Spleen (tissue), 11 donors: ENCODE results near the gene POF1B. TPM values are rescaled to one million over a fixed set of nuclear protein-coding genes. Genes with fewer than 3 reads are reported as not detected.
A peak's percentile ranks its signal among the peaks of the same experiment; 100 is the strongest.
"Not testable (repeated sequence)": the region's sequence is repeated elsewhere in the genome, so short reads cannot be mapped to it uniquely, and the experiment has no call there.

Experiments
- DNase-seq: peaks from one replicate; pipeline ENCODE4 v3.0.0-alpha.2; 2020
- H3K27ac ChIP-seq, 8 donors: fragments of 200-600 bp; sonication (generic) in 7 of 8; 1 replicate in 4 of 8; 2 replicates in 4 of 8; pipeline versions ENCODE4 v1.5.0 to v1.8.0; 2016 to 2021; ENCODE audit warnings: inconsistent platforms in 4 of 8, mild to moderate bottlenecking in 4 of 8, moderate library complexity in 1 of 8
- H3K27me3 ChIP-seq, 7 donors: fragments of 200-600 bp; sonication (generic) in 6 of 7; replicated peaks in 1 of 7; 1 replicate in 4 of 7; 2 replicates in 3 of 7; pipeline versions ENCODE4 v1.5.0 to v1.8.0; 2016 to 2021; ENCODE audit warnings: inconsistent platforms in 3 of 7, mild to moderate bottlenecking in 1 of 7
- H3K36me3 ChIP-seq, 6 donors: fragments of 200-600 bp; sonication (generic) in 5 of 6; 1 replicate in 4 of 6; 2 replicates in 2 of 6; pipeline versions ENCODE4 v1.5.0 to v1.8.0; 2016 to 2021; ENCODE audit warnings: inconsistent platforms in 2 of 6
- H3K4me1 ChIP-seq, 6 donors: fragments of 200-600 bp; sonication (generic) in 5 of 6; 1 replicate in 3 of 6; 2 replicates in 3 of 6; pipeline versions ENCODE4 v1.5.0 to v1.8.0; 2016 to 2021; ENCODE audit warnings: inconsistent platforms in 3 of 6
- H3K4me3 ChIP-seq, 8 donors: fragments of 200-600 bp; sonication (generic) in 7 of 8; 1 replicate in 4 of 8; 2 replicates in 4 of 8; pipeline versions ENCODE4 v1.5.0 to v1.8.0; 2016 to 2021; ENCODE audit warnings: inconsistent platforms in 4 of 8, mild to moderate bottlenecking in 4 of 8, moderate library complexity in 2 of 8
- H3K9me3 ChIP-seq, 8 donors: fragments of 200-600 bp; sonication (generic) in 7 of 8; 1 replicate in 4 of 8; 2 replicates in 4 of 8; pipeline versions ENCODE4 v1.5.0 to v1.8.0; 2016 to 2021; ENCODE audit warnings: inconsistent platforms in 4 of 8
- CTCF ChIP-seq, 11 experiments: fragments of 200-600 bp in 7 of 11; fragments of 450-650 bp in 4 of 11; sonication (generic) in 4 of 11; IDR thresholded peaks in 8 of 11; conservative IDR thresholded peaks in 3 of 11; 1 replicate in 7 of 11; 2 replicates in 4 of 11; pipeline versions ENCODE4 v1.4.0 to v1.8.0; 2016 to 2021; ENCODE audit warnings: antibody characterized with exemption in 11 of 11, inconsistent platforms in 4 of 11, mild to moderate bottlenecking in 1 of 11
- POLR2A ChIP-seq, 3 donors: fragments of 450-650 bp; IDR thresholded peaks; one replicate each; pipeline ENCODE4 v1.5.1; 2017; ENCODE audit warnings: antibody characterized with exemption in 3 of 3, mild to moderate bottlenecking in 1 of 3
- POLR2AphosphoS5 ChIP-seq, 3 donors: sonication (generic); formaldehyde crosslinking; IDR thresholded peaks; one replicate each; pipeline ENCODE4 v1.5.1; 2017; ENCODE audit warnings: antibody characterized with exemption in 3 of 3
- WGBS, 5 donors: extraction: QIAGEN DNeasy Blood & Tissue Kit in 3 of 5; methylation state at CpG; one replicate each; pipeline versions ENCODE4 v1.1.5 to v1.1.7; 2013 to 2018; 5-methylcytosine and 5-hydroxymethylcytosine counted together
- intact Hi-C: fragments of 100-400 bp; cut with DNase I; formaldehyde crosslinking; loops from one replicate; pipeline ENCODE4 v1.15.0; 2023; ENCODE audit warnings: low total_unique reads
- polyA plus RNA-seq, 3 donors: library from polyadenylated mRNA; stranded (reverse); fragments of 200-250 nt; gene quantifications; one replicate each; pipeline ENCODE4 v1.2.1, GENCODE V29; 2013
- total RNA-seq, 7 donors: library from RNA; depleted of rRNA in 3 of 7; stranded (reverse); fragments of >200 nt in 3 of 7; fragmentation: NEBNext Ultra II Directional in 4 of 7; extraction: Animal tissue kit (Norgen Biotek cat#: 25700) in 4 of 7; gene quantifications; one replicate each; pipeline versions ENCODE4 v1.1.0 to v1.2.1, GENCODE V29; 2016 to 2021
- donor health status: healthy with polysubstance abuse.
- donor health status: DM: no; HTN: no; CAD: no; lungs with moderate emphysema.
- donor health status: DM: no; HTN: no; CAD: no.
- donor health status: Bipolar disorder and iron deficiency.
- donor health status: healthy.
- donor health status: DM: no; HTN: no; CAD: no.
- donor health status: DM: yes; HTN: yes; CAD: no.

POF1B gene
- total and polyA plus RNA-seq, 10 donors: 0.09 to 9.6 (median 4.2) TPM

GRCh38 chrX:85359051-85359450 is 20.4 kb downstream of the POF1B start:
- H3K27ac ChIP-seq: no peak overlapping the region
- no peak for TF ChIP-seq POLR2AphosphoS5 (IDR thresholded peaks at IDR 0.05)
- no peak overlapping the region for H3K4me3 ChIP-seq
- peaks cover 0 to 13% (median 0%) of the 10 kb centered on the region in 8 donors for H3K9me3 ChIP-seq
- WGBS, 5 donors: 52 to 76% (median 63%) methylated on average over 1 of the region's 1 CpG
- intact Hi-C loops: no loop called here
- H3K27me3 ChIP-seq: no peaks in the 10 kb centered on the region
- no peaks in the 10 kb centered on the region for H3K36me3 ChIP-seq
- DNase-seq: no peak
- no peaks in the 10 kb centered on the region for H3K4me1 ChIP-seq

- Histone ChIP-seq H3K27me3 (no peaks in the 10 kb centered on the region), H3K4me3 (no peak overlapping the region), H3K9me3 (no peaks in the 10 kb centered on the region), H3K27ac (no peak overlapping the region), H3K36me3 (no peaks in the 10 kb centered on the region), H3K4me1 (no peaks in the 10 kb centered on the region)
- intact Hi-C loops: no loop called here
- no peak for DNase-seq
- TF ChIP-seq POLR2A (IDR thresholded peaks at IDR 0.05) (no peak), POLR2AphosphoS5 (IDR thresholded peaks at IDR 0.05) (no peak), CTCF (IDR thresholded peaks at IDR 0.05 in 8 of 11, conservative IDR thresholded peaks at IDR 0.05 in 3 of 11) (no peak)
- 45 to 80% (median 56%) methylated on average over 2 of the region's 2 CpGs for WGBS, 5 donors
Observed at GRCh38 chrX:85345523-85345922, 33.9 kb downstream of the POF1B start.

GRCh38 chrX:85327060-85327333 is 52.5 kb downstream of the POF1B start:
- DNase-seq: no peak
- no peak for TF ChIP-seq POLR2A (IDR thresholded peaks at IDR 0.05)
- TF ChIP-seq CTCF (IDR thresholded peaks at IDR 0.05 in 8 of 11, conservative IDR thresholded peaks at IDR 0.05 in 3 of 11): no peak
- no peak for TF ChIP-seq POLR2AphosphoS5 (IDR thresholded peaks at IDR 0.05)
- Histone ChIP-seq H3K9me3 (peaks cover 0 to 6% (median 0%) of the 10 kb centered on the region in 8 donors), H3K27ac (no peak overlapping the region), H3K27me3 (no peaks in the 10 kb centered on the region), H3K4me1 (no peaks in the 10 kb centered on the region), H3K4me3 (no peak overlapping the region), H3K36me3 (no peaks in the 10 kb centered on the region)
- intact Hi-C loops: no loop called here
- WGBS, 5 donors: 54 to 88% (median 78%) methylated on average over 1 to 2 of the region's 2 CpGs

GRCh38 chrX:85326234-85327059 is 53.0 kb downstream of the POF1B start:
- whole genome bisulfite sequencing, 5 donors: 81 to 97% (median 91%) methylated on average over 21 to 29 of the region's 29 CpGs
- TF ChIP-seq POLR2AphosphoS5 (IDR thresholded peaks at IDR 0.05): no peak
- TF ChIP-seq POLR2A (IDR thresholded peaks at IDR 0.05): no peak
- no peak for TF ChIP-seq CTCF (IDR thresholded peaks at IDR 0.05 in 8 of 11, conservative IDR thresholded peaks at IDR 0.05 in 3 of 11)
- H3K27ac ChIP-seq: no peak overlapping the region
- no peaks in the 10 kb centered on the region for H3K4me1 ChIP-seq
- no peak overlapping the region for H3K4me3 ChIP-seq
- intact Hi-C loops: no loop called here
- peak; percentile 66 for DNase-seq
- peaks cover 0 to 8% (median 0%) of the 10 kb centered on the region in 8 donors for H3K9me3 ChIP-seq
- H3K36me3 ChIP-seq: no peaks in the 10 kb centered on the region
- no peaks in the 10 kb centered on the region for H3K27me3 ChIP-seq

GRCh38 chrX:85311348-85311747 is 68.1 kb downstream of the POF1B start:
- H3K4me3 ChIP-seq, H3K27ac ChIP-seq, intact Hi-C loops, H3K27me3 ChIP-seq, DNase-seq, H3K36me3 ChIP-seq, H3K4me1 ChIP-seq: not testable (repeated sequence)
- WGBS, 5 donors: 83 to 93% (median 92%) methylated on average over 2 of the region's 2 CpGs
- H3K9me3 ChIP-seq: peaks cover 0 to 12% (median 3%) of the 10 kb centered on the region in 8 donors
